ES-I3 (cell line): Measurements from ENCODE around the gene ROBO1.

Experiments
- H3K36me3 ChIP-seq: 2 replicates; pipeline ENCODE4 v1.6.1; 2013; ENCODE audit warnings: mild to moderate bottlenecking, low read length, control low read depth, moderate library complexity; ENCODE audit not compliant: insufficient read depth
- H3K4me1 ChIP-seq: 2 replicates; pipeline ENCODE4 v1.6.1; 2013; ENCODE audit warnings: mild to moderate bottlenecking, control low read depth, low read length; ENCODE audit not compliant: insufficient read depth
- H3K9ac ChIP-seq: 2 replicates; pipeline ENCODE4 v1.6.1; 2013; ENCODE audit warnings: low read depth, mild to moderate bottlenecking, low read length, moderate library complexity
- H3K9me3 ChIP-seq: 2 replicates; pipeline ENCODE4 v1.6.1; 2013; ENCODE audit warnings: mild to moderate bottlenecking, low read length, moderate library complexity; ENCODE audit not compliant: control insufficient read depth, insufficient read depth

Gene ROBO1

DNA sequence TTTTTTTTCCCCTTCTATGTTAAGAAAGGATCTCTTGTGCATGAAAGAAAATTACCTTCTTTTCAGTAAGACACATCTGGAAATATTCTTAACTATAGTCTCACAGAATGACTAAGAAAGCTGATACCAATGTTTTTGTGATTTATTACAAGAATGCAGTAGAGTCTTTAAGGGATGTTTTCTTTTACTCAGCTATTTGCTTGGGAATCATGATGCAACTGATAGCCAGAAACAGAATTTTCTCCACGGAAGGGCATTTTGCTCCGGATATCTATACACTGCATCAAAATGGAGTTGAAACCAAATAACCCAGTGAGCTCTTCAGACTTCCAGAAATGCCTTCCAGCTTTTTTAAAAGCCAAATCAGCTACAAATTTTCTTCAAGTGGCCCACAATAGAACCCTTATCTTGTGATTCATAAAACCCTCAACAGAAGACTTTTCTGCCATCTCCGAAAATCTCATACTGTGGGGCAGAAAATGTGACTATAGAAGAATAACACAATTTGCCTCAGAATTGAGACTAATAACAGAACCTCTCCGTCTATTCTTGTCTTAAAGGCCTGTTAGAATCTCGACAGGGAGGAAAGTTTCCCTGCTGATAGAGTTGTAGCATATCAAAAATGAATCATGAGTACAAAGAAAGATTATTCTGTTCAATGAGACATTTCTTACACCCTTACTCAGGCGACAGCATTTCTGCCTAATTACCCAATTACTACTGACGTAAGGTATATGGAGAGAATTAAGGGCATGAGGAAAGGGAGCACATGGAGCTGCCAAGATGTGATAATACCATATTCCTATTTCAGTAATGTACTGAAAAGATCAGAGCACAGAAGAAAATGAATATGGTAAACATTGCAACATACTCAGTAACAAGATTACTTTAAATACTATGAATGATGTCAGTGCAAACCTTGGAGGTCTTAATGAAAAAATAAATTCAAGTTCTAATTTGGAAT, 900.1 kb downstream of the ROBO1 start:
- Histone ChIP-seq H3K36me3 (no peaks in the 10 kb centered on the region), H3K9ac (no peak overlapping the region), H3K9me3 (no peaks in the 10 kb centered on the region), H3K4me1 (peaks cover 25% of the 10 kb centered on the region; the same call in 1 of the 2 replicates)

DNA sequence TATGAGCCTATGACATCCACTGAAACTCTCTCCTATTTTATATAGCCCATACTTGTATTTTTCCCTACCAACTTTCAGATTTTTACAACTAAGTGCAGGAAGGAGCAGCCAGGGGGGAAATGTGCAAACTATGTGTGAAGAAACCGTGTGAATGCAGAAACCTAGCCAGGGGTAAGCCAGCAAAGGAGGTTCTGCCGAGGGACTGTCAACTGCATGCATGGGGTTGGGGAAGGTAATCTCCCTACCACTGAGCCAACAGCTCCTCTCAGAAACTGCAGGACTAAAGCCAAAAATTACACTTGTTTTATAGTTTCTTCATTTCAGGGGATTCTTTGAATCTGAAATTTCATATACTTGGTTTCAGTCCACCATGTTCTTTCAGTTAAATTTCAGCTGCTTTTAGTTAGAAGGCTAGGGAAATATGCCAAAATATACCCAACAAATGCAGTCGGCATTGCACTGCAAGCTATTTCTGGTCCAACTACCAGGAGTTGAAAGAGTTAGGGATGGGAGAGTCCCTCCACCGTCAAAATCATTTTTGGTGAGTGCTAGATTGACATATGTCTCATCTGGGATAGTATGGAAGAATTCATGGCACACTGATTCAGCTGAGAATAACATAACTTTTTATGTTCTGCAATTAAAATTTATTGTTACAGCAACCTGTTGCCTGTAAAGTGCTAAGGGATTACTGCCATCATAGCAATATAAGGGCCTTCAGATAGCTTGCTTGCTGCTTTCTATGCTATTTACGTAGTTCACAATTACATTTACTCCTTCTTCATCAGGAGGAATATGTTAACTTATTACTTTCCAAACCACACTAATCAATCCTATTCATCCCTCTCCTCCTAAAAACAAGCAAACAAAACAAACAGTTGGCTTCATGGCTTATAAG, 904.2 kb downstream of the ROBO1 start:
- Histone ChIP-seq H3K36me3 (no peaks in the 10 kb centered on the region), H3K9me3 (no peaks in the 10 kb centered on the region), H3K4me1 (peaks cover 10% of the 10 kb centered on the region; the same call in 1 of the 2 replicates), H3K9ac (no peak overlapping the region)

DNA sequence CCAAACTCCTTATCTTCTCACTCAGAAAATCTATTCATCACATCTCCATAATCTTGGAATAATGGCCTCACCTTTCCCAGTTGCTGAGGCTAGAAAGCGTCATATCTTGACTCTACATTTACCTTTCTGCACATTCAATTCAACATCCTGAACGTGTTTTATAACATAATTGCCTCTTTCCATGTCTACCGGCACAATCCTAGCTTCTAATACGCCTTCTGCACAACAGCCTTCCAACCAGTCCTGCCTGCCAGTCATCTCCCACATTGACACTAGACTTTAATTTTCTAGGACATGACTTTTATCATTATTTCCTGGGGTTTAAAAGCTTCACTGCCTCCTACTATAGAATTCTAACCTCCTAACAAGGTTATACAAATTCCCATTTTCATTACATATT, 906.6 kb downstream of the ROBO1 start:
- no peaks in the 10 kb centered on the region for H3K9me3 ChIP-seq
- no peaks in the 10 kb centered on the region for H3K4me1 ChIP-seq
- H3K9ac ChIP-seq: no peak overlapping the region

DNA sequence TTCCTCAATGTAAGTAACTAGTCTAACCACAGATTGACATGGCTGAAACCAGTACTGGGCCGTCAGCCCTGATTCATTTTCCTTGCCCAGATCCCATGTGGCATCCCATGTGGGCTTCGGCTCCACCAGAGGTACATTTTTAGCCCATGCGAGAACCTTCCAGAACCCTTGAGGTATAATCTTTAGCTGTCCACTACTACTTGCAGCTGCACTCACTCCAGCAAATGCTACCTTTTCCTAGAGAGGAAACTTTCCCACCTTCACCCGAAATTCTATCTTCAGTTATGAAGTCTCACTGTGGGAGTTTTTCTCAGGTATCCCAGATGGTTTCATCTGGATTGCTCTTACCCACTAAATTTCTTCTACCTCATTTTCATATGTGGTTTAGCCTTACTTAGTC, 907.2 kb downstream of the ROBO1 start:
- Histone ChIP-seq H3K9me3 (no peaks in the 10 kb centered on the region), H3K4me1 (no peaks in the 10 kb centered on the region), H3K36me3 (no peaks in the 10 kb centered on the region), H3K9ac (no peak overlapping the region)

More for the DNA sequence above, 906.6 kb downstream of the ROBO1 start:
- no peaks in the 10 kb centered on the region for H3K36me3 ChIP-seq

DNA sequence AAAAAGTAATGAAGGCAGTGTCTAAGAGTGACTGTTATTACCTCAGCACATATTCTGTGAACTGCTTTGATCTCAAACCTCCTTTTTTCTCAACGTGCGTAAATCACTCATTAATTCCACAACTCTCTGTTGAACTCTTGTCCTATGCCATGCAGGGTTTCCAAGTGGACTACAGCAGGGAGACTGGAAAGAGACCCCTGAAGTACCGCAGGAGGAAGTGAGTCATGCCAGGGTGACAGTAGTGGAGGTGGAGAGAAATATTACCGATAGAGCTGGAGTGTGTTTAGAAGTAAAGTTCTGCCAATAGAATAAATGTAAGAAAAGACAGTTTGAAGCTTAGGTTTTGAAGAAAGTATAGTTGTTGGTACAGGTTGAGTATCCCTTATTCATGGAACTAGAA, 908.9 kb downstream of the ROBO1 start:
- Histone ChIP-seq H3K9ac (no peak overlapping the region), H3K9me3 (no peaks in the 10 kb centered on the region), H3K36me3 (no peaks in the 10 kb centered on the region), H3K4me1 (peaks cover 4% of the 10 kb centered on the region; the same call in 1 of the 2 replicates)

DNA sequence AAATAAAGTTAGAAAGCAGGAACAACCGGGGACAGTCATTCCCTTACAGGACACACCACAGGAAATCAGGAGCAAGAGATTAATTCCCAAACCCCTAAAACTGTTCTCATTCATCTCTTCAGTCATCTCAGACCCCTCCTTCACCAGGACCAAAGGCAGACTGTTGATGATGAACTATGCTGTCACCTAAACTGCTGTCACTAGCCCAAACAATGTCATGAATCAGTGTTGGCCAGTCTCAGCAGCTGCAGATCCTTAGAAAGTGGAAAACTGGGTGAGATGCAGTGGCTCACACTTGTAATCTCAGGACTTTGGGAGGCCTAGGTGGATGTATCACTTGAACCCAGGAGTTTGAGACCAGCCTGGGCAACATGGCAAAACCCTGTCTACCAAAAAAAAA, 909.6 kb downstream of the ROBO1 start:
- Histone ChIP-seq H3K9me3 (no peaks in the 10 kb centered on the region), H3K9ac (no peak overlapping the region), H3K4me1 (peaks cover 4% of the 10 kb centered on the region; the same call in 1 of the 2 replicates), H3K36me3 (no peaks in the 10 kb centered on the region)

DNA sequence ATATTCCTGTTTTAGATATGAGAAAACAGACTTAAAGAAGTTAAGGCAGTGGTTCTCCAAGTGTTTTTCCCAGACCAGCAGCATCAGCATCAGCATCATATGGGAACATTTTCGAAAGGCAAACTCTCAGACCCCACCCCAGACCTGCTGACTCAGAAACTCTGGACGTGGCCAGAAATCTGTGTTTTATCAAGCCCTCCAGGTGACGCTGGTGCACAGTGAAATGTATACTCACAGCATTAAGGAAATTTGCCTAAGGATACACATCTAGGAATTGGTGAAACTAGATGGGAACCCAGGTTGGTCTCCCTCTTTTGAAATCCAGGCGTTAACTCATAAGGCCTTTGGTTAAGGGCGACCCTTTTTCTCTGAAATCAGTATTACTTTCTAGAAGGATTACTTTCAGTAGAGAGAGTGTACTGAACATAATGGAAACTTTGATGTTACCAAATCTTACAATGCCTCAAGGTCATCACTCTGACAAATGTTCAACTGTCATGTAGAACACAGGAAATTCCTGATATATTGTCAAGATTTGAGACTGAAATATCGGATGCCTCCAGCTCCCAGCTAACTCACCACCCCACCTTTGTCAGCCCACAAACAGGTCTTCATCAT, 910.2 kb downstream of the ROBO1 start:
- no peaks in the 10 kb centered on the region for H3K9me3 ChIP-seq
- peaks cover 4% of the 10 kb centered on the region; the same call in 1 of the 2 replicates for H3K4me1 ChIP-seq
- H3K9ac ChIP-seq: no peak overlapping the region
- H3K36me3 ChIP-seq: no peaks in the 10 kb centered on the region

DNA sequence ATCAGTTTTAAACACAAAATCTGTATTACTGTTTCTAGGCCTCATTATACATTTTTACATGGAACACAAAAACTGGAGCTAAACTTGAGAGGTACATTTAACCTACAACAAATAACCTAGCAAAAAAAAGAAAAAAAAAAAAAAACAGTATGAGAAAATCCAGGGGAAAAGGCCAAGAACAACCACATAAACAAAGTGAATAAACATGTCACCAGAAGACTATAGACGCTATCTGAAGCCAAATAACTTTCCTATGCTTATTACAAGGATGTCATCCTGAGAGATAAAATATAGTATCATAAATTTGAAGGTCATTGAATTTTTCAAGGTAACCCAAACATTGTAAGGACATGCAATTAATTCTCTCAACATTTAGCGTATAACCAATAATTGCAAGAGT, 911.6 kb downstream of the ROBO1 start:
- Histone ChIP-seq H3K9me3 (no peaks in the 10 kb centered on the region), H3K36me3 (no peaks in the 10 kb centered on the region), H3K9ac (no peak overlapping the region), H3K4me1 (peaks cover 4% of the 10 kb centered on the region; the same call in 1 of the 2 replicates)

DNA sequence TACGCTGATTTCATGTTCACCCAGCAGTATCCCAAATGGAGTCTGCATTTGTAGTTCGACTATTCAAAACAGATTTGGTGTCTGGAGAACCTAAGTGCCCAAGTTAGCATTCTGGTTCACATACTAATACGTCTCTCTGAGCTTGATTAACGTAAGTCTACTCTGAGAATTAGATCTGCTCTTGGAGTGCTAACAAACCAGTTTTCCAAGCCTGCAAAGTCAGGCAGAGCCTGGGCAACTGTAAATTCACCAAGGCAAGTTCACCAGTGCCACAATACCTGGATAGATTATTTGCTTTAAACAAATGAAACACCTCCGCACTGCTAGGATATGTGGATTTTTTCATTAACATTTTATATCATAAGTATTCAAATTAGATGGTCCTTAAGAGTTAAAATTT, 912.6 kb downstream of the ROBO1 start:
- Histone ChIP-seq H3K9me3 (no peaks in the 10 kb centered on the region), H3K36me3 (no peaks in the 10 kb centered on the region), H3K9ac (no peak overlapping the region), H3K4me1 (peaks cover 4% of the 10 kb centered on the region; the same call in 1 of the 2 replicates)

DNA sequence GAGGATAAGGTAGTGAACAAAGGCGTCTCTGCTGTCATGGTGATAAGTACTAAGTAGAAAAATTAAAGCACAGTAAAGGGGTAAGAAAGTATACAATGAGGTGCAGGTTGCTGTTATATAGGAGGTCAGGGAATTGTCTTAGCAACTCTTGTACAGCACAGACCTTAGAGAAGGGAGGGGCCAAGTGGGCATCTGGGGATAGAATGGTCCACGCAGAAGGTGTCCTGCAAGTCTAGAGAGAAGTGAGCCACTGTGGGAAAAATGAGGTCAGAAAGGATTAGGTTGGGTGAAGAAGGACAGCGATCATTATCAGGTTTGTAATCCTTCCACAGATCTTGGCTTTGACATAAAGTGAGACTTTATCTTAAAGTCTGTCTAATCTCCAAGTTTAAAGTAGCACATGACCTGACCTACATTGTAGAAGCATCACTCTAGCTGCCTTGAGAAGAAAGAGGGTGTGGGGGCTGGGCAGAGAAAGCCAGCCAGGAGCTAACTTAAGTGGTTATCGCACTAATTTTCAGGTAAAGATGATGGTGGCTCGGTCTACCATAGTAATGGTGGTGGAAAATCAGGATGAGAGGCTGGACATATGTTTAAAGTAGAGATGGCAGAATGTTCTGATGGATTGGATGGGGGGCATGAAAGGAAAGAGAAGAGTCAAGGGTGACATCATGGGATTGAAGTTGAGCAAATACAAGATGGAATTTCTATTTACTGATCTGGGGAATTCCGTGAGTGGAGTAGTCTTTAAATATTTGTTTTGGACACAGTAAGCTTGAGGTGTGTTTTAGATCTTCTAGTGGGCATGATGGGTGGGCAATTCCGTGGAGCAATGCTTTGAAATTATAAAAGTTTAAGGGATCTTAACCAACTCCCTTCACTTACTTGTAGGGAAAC, 919.2 kb downstream of the ROBO1 start:
- no peaks in the 10 kb centered on the region for H3K36me3 ChIP-seq
- peaks cover 10% of the 10 kb centered on the region; the same call in 1 of the 2 replicates for H3K4me1 ChIP-seq
- H3K9ac ChIP-seq: no peak overlapping the region
- H3K9me3 ChIP-seq: no peaks in the 10 kb centered on the region

DNA sequence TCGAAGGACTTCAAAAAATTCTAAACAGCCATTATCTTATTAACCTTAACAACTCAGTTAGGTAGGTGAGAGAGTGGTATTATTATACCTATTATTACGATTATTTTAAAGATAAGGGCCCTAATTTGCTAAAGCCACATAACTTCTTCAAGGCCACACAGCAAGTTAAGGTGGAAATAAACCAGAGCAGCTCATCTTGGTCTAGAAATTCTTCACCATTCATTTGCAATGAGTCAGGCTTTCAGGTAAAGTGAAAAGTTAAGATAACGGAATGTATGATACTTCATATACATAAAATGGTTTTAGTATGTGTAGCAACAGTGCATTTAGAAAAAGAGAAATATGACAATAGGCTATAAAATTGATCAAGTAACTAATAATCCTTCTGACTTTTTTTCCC, 920.2 kb downstream of the ROBO1 start:
- Histone ChIP-seq H3K36me3 (no peaks in the 10 kb centered on the region), H3K4me1 (peaks cover 10% of the 10 kb centered on the region; the same call in 1 of the 2 replicates), H3K9ac (no peak overlapping the region), H3K9me3 (no peaks in the 10 kb centered on the region)

DNA sequence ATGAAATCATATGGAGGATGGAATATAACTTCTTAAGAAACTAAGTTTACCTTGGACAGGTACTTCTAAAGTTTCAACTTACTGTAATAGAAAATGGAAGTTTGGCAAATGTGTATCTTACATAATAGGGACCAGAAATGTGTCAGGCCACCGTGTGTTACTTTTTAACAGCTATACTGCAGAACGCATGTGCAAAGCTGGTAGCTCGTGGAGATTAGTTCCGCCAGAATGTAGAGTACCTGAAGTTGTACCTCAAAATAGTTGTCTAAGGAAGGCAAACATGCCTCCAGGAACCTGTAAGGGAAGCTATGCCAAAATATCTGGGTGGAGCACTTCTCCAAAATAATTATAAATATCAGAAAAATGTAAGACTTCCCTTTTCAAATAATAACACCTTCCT, 920.6 kb downstream of the ROBO1 start:
- H3K4me1 ChIP-seq: peaks cover 10% of the 10 kb centered on the region; the same call in 1 of the 2 replicates
- no peaks in the 10 kb centered on the region for H3K9me3 ChIP-seq
- no peak overlapping the region for H3K9ac ChIP-seq
- H3K36me3 ChIP-seq: no peaks in the 10 kb centered on the region

DNA sequence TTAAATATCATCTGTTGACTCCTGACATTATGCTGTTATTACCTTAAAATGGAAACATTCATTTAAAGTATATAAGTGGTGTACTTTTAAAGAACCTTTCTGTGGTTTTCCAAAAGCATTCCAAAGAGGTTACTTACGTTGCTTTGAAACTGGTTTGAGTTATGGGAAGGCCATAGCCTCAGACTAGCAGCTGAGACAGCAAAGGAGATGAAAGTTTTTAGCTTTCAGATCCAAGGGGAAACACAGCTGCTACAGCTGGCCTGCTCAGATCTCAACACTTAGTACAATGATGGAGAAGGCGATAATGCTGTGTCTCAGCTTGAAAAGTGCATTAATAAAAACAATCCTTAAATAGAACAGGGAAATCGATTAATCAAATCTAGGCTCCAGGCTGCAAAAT, 921.1 kb downstream of the ROBO1 start:
- Histone ChIP-seq H3K4me1 (peaks cover 10% of the 10 kb centered on the region; the same call in 1 of the 2 replicates), H3K9ac (no peak overlapping the region), H3K9me3 (no peaks in the 10 kb centered on the region), H3K36me3 (no peaks in the 10 kb centered on the region)
